Ovary (tissue), 9 donors: Measurements from ENCODE around the gene CDRT4. TPM values are rescaled to one million over a fixed set of nuclear protein-coding genes. Genes with fewer than 3 reads are reported as not detected.

Experiments used
- DNase-seq, 5 donors: peaks; one replicate each; pipeline ENCODE4 v3.0.0-alpha.2; 2019 to 2020
- H3K27ac ChIP-seq, 2 donors: fragments of 200-600 bp; one replicate each; pipeline versions ENCODE4 v1.5.1 to v1.8.0; 2019 to 2022
- H3K27me3 ChIP-seq: fragments of 200-600 bp; one replicate; pipeline ENCODE4 v1.8.0; 2022
- H3K36me3 ChIP-seq: fragments of 200-600 bp; sonication (generic); one replicate; pipeline ENCODE4 v1.5.1; 2019
- H3K4me1 ChIP-seq: one replicate; pipeline ENCODE4 v1.8.1; 2013; ENCODE audit warnings: mild to moderate bottlenecking, moderate library complexity; ENCODE audit not compliant: insufficient read depth
- H3K4me3 ChIP-seq: fragments of 200-600 bp; sonication (generic); one replicate; pipeline ENCODE4 v1.5.1; 2017
- H3K9me3 ChIP-seq, 2 donors: fragments of 200-600 bp in 1 of 2; sonication (generic) in 1 of 2; one replicate each; pipeline versions ENCODE4 v1.5.1 to v1.8.1; 2013 to 2019; ENCODE audit warnings: mild to moderate bottlenecking in 1 of 2, moderate library complexity in 1 of 2
- CTCF ChIP-seq, 3 donors: fragments of 450-650 bp in 2 of 3; fragments of 200-600 bp in 1 of 3; IDR thresholded peaks; one replicate each; pipeline versions ENCODE4 v1.5.1 to v1.8.0; 2016 to 2022; ENCODE audit warnings: antibody characterized with exemption in 3 of 3, mild to moderate bottlenecking in 1 of 3
- EP300 ChIP-seq: sonication (generic); formaldehyde crosslinking; IDR thresholded peaks from one replicate; pipeline ENCODE4 v1.6.1; 2017; ENCODE audit warnings: antibody characterized with exemption
- POLR2A ChIP-seq: fragments of 450-650 bp; IDR thresholded peaks from one replicate; pipeline ENCODE4 v1.6.1; 2017; ENCODE audit warnings: antibody characterized with exemption, mild to moderate bottlenecking, moderate library complexity
- WGBS, 3 donors: extraction: QIAGEN DNeasy Blood & Tissue Kit in 1 of 3; methylation state at CpG; one replicate each; pipeline versions ENCODE4 v1.1.5 to v1.1.7; 2013 to 2017; 5-methylcytosine and 5-hydroxymethylcytosine counted together
- intact Hi-C, 4 donors: fragments of 100-400 bp; cut with DNase I; formaldehyde crosslinking; loops; one replicate each; pipeline versions ENCODE4 v1.11.0 to v1.15.1; 2022 to 2023
- polyA plus RNA-seq, 2 donors: library from polyadenylated mRNA; stranded (reverse); fragments of 200-250 nt in 1 of 2; fragments of 350-450 nt in 1 of 2; fragmentation: Illumina TruSeq in 1 of 2; extraction: RNeasy Lipid Tissue Mini Kit (QIAGEN cat#74804) in 1 of 2; gene quantifications; one replicate each; pipeline ENCODE4 v1.2.3, GENCODE V29; 2013 to 2014
- total RNA-seq, 7 donors: library from RNA; depleted of rRNA in 2 of 7; stranded (reverse); fragments of >200 nt in 2 of 7; fragmentation: NEBNext Ultra II Directional in 3 of 7; extraction: Animal tissue kit (Norgen Biotek cat#: 25700) in 3 of 7; gene quantifications; one replicate each; pipeline versions ENCODE4 v1.1.0 to v1.2.4, GENCODE V29; 2016 to 2023
- donor health status: DM: no; HTN: no; CAD: no; lungs with moderate emphysema.
- donor health status: DM: no; HTN: no; CAD: no.
- donor health status: Bipolar disorder and iron deficiency.
- donor health status: DM: yes; HTN: yes; CAD: no.
- donor health status: DM: no; HTN: no; CAD: no.
- donor health status: DM: yes; HTN: yes; CAD: no.

Gene CDRT4
- total and polyA plus RNA-seq, 9 donors: 4.1 to 11.7 (median 7.2) TPM

DNA sequence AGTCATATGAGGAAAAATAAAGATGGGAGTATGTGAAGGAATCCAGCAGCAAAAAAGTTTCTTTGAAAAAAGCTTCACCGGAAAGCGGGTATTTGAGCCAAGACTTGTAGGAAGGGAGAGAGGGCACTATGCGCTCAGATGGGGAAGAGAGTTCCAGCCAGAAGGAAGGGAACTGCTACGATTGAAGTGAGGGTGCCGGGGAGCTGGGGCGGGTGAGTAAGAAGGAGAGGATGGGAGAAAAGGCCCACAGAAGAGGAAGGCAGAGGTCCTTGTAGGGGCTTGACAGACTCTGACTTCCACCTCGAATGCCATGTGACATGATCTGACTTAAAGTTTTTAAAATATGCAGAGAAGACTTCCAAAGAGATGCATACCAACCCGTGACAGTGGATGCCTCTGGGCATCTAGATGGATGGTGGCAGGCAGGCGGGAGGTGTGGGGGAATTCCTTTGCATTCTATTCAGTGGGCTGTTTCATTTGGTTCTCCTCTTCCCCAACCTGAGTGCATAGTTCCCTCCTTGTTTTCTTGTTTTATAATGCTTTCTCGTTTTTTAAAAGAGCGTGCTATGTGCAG, 44.9 kb downstream of the CDRT4 start:
- H3K27me3 ChIP-seq: no peaks in the 10 kb centered on the region
- no peak for TF ChIP-seq EP300
- no peak for TF ChIP-seq POLR2A
- no peak for TF ChIP-seq CTCF (IDR thresholded peaks at IDR 0.05)
- no peak overlapping the region for H3K4me3 ChIP-seq
- H3K36me3 ChIP-seq: no peaks in the 10 kb centered on the region
- DNase-seq: no peak
- intact Hi-C loops: no loop called here
- H3K9me3 ChIP-seq: no peaks in the 10 kb centered on the region
- 92 to 94% (median 94%) methylated on average over 11 of the region's 11 CpGs for WGBS, 3 donors
- no peaks in the 10 kb centered on the region for H3K4me1 ChIP-seq
- no peak overlapping the region for H3K27ac ChIP-seq

DNA sequence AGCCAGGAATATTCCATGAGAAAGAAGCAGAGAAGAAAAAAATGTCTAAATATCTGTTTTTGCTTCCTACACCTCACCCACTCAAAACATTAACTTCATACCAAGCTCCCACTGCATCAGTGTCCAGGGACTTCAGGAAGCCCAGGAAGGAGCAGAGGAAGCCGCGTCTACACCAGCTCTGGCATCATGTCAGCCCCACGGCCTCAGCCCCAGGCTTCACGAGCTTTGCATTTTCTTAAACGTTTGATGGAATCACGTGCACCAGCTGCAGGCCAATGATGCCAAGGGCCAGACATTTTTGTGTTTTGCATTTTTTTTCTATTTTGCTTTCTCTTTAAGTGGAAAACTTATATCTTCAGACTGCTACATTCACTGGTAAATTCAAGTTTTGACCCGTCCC, 48.6 kb downstream of the CDRT4 start:
- intact Hi-C loops: no loop called here
- no peak for DNase-seq
- no peaks in the 10 kb centered on the region for H3K4me1 ChIP-seq
- H3K9me3 ChIP-seq: no peaks in the 10 kb centered on the region
- TF ChIP-seq EP300 (no peak), POLR2A (no peak)
- 37 to 53% (median 41%) methylated on average over 7 of the region's 7 CpGs for WGBS, 3 donors
- H3K36me3 ChIP-seq: no peaks in the 10 kb centered on the region
- H3K27ac ChIP-seq: no peak overlapping the region
- no peaks in the 10 kb centered on the region for H3K27me3 ChIP-seq
- H3K4me3 ChIP-seq: no peak overlapping the region

GRCh38 chr17:15414532-15415306, 52.7 kb downstream of the CDRT4 start:
- WGBS, 3 donors: 92 to 95% (median 94%) methylated on average over 14 of the region's 14 CpGs
- TF ChIP-seq POLR2A (no peak), CTCF (IDR thresholded peaks at IDR 0.05) (no peak)
- intact Hi-C loops: no loop called here
- DNase-seq: no peak
- Histone ChIP-seq H3K36me3 (no peaks in the 10 kb centered on the region), H3K27me3 (no peaks in the 10 kb centered on the region), H3K27ac (no peak overlapping the region), H3K4me1 (peaks cover 4% of the 10 kb centered on the region), H3K9me3 (no peaks in the 10 kb centered on the region), H3K4me3 (no peak overlapping the region)

DNA sequence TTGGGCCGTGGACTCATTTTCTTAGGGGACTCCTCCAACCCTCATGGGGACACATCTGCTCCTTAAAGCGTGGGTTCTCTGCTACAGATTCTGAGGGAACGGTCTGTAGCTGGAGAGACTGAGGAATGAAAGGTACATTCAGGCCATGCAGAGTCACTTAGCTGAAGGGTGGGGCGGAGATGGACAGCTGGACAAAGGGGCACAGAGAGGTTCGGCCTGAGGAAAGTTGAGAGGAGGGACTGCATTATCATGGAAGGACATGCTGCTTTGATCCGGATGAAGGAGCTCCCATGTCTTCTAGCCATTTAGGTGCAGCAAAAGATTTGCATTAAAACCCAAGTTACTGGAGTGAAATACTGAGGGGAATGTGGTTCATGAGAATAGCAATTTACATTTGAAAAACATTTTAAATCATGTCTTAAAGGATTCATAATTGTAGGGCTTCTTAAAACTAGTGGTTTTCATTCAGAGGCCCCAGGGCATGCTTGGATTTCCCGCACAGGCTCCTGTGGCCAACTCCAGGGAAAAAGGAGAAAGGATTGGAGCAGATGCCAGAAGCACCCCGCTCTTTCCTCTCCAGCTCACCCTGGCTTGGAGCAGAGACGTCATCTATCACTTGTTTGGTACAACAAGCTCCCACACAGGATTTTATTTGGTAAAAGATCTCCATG, 54.2 kb downstream of the CDRT4 start:
- TF ChIP-seq POLR2A: no peak
- no peak for TF ChIP-seq CTCF (IDR thresholded peaks at IDR 0.05)
- no peak for TF ChIP-seq EP300
- H3K4me1 ChIP-seq: peaks cover 8% of the 10 kb centered on the region
- H3K4me3 ChIP-seq: no peak overlapping the region
- no peak for DNase-seq
- no peaks in the 10 kb centered on the region for H3K36me3 ChIP-seq
- H3K27ac ChIP-seq: no peak overlapping the region
- intact Hi-C loops: no loop called here
- no peaks in the 10 kb centered on the region for H3K9me3 ChIP-seq
- 89 to 96% (median 93%) methylated on average over 9 of the region's 9 CpGs for whole genome bisulfite sequencing, 3 donors
- no peaks in the 10 kb centered on the region for H3K27me3 ChIP-seq

DNA sequence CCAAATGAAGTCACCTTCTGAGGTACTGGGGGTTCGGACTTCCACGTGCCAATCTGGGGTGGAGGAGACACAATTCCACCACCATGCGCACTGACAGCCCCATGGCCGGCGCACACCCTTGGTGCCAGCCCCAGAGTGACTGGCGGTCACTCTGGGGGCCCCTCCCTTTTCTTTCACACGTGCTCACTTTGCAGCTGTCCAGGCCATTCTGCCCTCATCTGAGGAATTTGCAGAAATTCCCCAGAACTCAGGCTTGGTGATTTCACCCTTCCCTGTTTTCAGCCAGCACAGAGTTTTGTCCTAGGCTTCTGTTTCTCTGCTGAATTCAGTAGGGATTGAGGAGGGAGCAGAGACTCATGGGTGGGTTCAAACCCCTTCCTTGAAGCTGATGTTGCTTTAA, 54.8 kb downstream of the CDRT4 start:
- Histone ChIP-seq H3K9me3 (no peaks in the 10 kb centered on the region), H3K27ac (no peak overlapping the region), H3K36me3 (no peaks in the 10 kb centered on the region), H3K4me3 (no peak overlapping the region), H3K27me3 (no peaks in the 10 kb centered on the region), H3K4me1 (peaks cover 8% of the 10 kb centered on the region)
- intact Hi-C loops: no loop called here
- TF ChIP-seq POLR2A: no peak
- no peak for TF ChIP-seq EP300
- TF ChIP-seq CTCF (IDR thresholded peaks at IDR 0.05): no peak
- 87 to 88% (median 88%) methylated on average over 7 of the region's 7 CpGs for WGBS, 3 donors
- DNase-seq: no peak
